Body of pancreas (tissue), 4 donors: ENCODE results near the gene TXN2. TPM values are rescaled to one million over a fixed set of nuclear protein-coding genes. Genes with fewer than 3 reads are reported as not detected.
A peak's percentile ranks its signal among the peaks of the same experiment; 100 is the strongest.

ENCODE experiments used
- ATAC-seq: fragments of 150-250 bp; one replicate; pipeline ENCODE4 v1.9.1; 2016
- DNase-seq, 4 donors: peaks; one replicate each; pipeline ENCODE4 v3.0.0-alpha.2; 2019
- H3K27ac ChIP-seq, 4 donors: fragments of 200-600 bp; sonication (generic); 1 replicate in 3 of 4; 2 replicates in 1 of 4; pipeline versions ENCODE4 v1.5.1 to v1.6.1; 2016 to 2019; ENCODE audit warnings: mild to moderate bottlenecking in 1 of 4, mixed read lengths in 1 of 4, moderate library complexity in 1 of 4
- H3K27me3 ChIP-seq, 2 donors: fragments of 200-600 bp; sonication (generic); one replicate each; pipeline ENCODE4 v1.6.0; 2016; ENCODE audit warnings: mild to moderate bottlenecking in 1 of 2
- H3K36me3 ChIP-seq, 2 donors: fragments of 200-600 bp; sonication (generic); replicated peaks in 1 of 2; 2 replicates each; pipeline ENCODE4 v1.5.1; 2016; ENCODE audit warnings: low read depth in 2 of 2; ENCODE audit not compliant: insufficient read depth in 1 of 2
- H3K4me1 ChIP-seq: fragments of 200-600 bp; sonication (generic); one replicate; pipeline ENCODE4 v1.6.0; 2016
- H3K4me3 ChIP-seq, 2 donors: fragments of 200-600 bp; sonication (generic); 1 replicate in 1 of 2; 2 replicates in 1 of 2; pipeline ENCODE4 v1.5.1; 2016 to 2019
- H3K9me3 ChIP-seq, 3 donors: fragments of 200-600 bp; sonication (generic); 1 replicate in 2 of 3; 2 replicates in 1 of 3; pipeline ENCODE4 v1.5.1; 2016
- POLR2A ChIP-seq, 3 donors: fragments of 450-650 bp; IDR thresholded peaks; one replicate each; pipeline ENCODE4 v1.6.1; 2016; ENCODE audit warnings: antibody characterized with exemption in 3 of 3, mild to moderate bottlenecking in 2 of 3
- WGBS, 2 donors: methylation state at CpG; one replicate each; pipeline ENCODE4 v1.1.5; 2017; 5-methylcytosine and 5-hydroxymethylcytosine counted together
- intact Hi-C: fragments of 100-400 bp; cut with DNase I; formaldehyde crosslinking; loops from one replicate; pipeline ENCODE4 v1.15.1; 2023
- total RNA-seq, 2 donors: library from RNA; depleted of rRNA; stranded (reverse); fragments of >200 nt; gene quantifications; one replicate each; pipeline ENCODE4 v1.1.0, GENCODE V29; 2016
- TF ChIP-seq, protein P1 (sequence below), 7 experiments: fragments of 450-650 bp in 4 of 7; fragments of 200-600 bp in 3 of 7; sonication (generic) in 3 of 7; IDR thresholded peaks; one replicate each; pipeline ENCODE4 v1.5.1; 2016 to 2019; ENCODE audit warnings: antibody characterized with exemption in 7 of 7

Gene TXN2
- total RNA-seq, 2 donors from 2014 or later, result 27.0 to 44.5 TPM

DNA sequence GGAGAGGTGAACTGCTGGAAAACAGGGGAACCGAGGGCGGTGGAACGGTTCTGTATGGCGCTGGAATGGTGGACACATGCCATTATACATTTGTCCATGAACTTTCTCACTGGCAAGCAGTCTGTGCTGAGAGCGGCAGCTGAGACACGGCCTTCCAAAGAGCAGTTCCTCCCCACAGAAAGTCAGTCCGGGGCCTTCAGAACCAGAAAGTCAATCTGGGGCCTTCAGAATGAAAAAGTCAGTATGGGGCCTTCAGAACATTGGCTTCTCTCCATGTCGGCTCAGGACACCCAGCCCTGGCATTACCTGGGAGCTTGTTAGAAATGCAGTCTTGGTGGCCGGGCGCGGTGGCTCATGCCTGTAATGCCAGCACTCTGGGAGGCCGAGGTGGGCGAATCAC is 8.8 kb downstream of the TXN2 start:
- ATAC-seq (no peak), DNase-seq (no peak)
- 71 to 78% methylated on average over 11 to 13 of the region's 13 CpGs for WGBS, 2 donors
- H3K4me3 ChIP-seq, result no peak overlapping the region
- no peak overlapping the region for H3K27ac ChIP-seq
- H3K36me3 ChIP-seq, result peaks cover 0 to 15% of the 10 kb centered on the region in 2 donors
- TF ChIP-seq, protein P1, sequence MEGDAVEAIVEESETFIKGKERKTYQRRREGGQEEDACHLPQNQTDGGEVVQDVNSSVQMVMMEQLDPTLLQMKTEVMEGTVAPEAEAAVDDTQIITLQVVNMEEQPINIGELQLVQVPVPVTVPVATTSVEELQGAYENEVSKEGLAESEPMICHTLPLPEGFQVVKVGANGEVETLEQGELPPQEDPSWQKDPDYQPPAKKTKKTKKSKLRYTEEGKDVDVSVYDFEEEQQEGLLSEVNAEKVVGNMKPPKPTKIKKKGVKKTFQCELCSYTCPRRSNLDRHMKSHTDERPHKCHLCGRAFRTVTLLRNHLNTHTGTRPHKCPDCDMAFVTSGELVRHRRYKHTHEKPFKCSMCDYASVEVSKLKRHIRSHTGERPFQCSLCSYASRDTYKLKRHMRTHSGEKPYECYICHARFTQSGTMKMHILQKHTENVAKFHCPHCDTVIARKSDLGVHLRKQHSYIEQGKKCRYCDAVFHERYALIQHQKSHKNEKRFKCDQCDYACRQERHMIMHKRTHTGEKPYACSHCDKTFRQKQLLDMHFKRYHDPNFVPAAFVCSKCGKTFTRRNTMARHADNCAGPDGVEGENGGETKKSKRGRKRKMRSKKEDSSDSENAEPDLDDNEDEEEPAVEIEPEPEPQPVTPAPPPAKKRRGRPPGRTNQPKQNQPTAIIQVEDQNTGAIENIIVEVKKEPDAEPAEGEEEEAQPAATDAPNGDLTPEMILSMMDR (IDR thresholded peaks at IDR 0.05), result no peak
- no peak for TF ChIP-seq POLR2A (IDR thresholded peaks at IDR 0.05)
- peaks cover 8% of the 10 kb centered on the region for H3K4me1 ChIP-seq
- H3K27me3 ChIP-seq, result no peaks in the 10 kb centered on the region
- intact Hi-C loops, result loop anchor here (5.0 kb wide), 1 partner anchor 170 kb away; no protein-coding TSS in a partner anchor
- no peaks in the 10 kb centered on the region for H3K9me3 ChIP-seq

DNA sequence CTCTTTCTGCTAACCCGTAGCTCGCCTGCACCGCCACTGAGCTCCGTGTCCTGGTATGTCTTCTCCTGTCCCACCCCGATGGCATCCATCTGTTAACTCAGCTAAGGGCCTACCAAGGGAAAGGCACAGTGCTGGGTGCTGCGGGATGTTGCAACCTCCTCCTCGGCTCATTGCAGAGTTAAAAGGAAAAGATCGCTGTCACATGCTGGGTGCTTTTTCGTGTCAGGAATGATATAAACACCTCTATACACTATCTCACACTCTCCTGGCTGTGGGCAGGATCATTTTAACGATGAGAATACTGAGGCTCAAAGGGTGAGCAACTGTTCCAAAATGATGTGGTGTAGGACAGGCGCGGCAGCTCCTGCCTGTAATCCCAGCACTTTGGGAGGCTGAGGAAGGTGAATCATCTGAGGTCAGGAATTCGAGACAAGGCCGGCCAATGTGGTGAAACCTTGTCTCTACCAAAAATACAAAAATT is 10.1 kb downstream of the TXN2 start:
- H3K4me1 ChIP-seq, result peaks cover 17% of the 10 kb centered on the region
- DNase-seq (no peak), ATAC-seq (no peak)
- 83 to 91% methylated on average over 14 of the region's 14 CpGs for WGBS, 2 donors
- peaks cover 0 to 12% of the 10 kb centered on the region in 2 donors for H3K36me3 ChIP-seq
- intact Hi-C loops, result loop anchor here (5.0 kb wide), 1 partner anchor 169 kb away; no protein-coding TSS in a partner anchor
- no peaks in the 10 kb centered on the region for H3K9me3 ChIP-seq
- H3K27me3 ChIP-seq, result no peaks in the 10 kb centered on the region
- no peak for TF ChIP-seq POLR2A (IDR thresholded peaks at IDR 0.05)
- TF ChIP-seq, protein P1 (IDR thresholded peaks at IDR 0.05), result no peak
- no peak overlapping the region for H3K4me3 ChIP-seq
- no peak overlapping the region for H3K27ac ChIP-seq

DNA sequence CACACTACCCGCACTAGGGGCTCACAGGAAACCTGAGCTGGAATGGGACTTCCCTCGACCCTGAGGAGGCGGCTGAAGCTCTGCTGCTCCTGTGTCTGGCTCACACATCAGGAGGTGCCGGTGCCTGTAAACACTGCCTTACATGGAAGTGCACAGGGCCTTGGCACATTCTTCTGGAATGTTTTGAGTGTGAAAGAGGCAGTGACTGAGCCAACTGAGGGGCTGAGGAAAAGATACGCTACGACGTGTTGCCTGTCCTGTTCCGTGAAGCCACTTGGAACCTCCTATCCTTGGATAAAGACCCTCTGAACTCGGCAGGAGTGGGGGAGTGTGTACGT is 10.5 kb downstream of the TXN2 start:
- ATAC-seq (no peak), DNase-seq (no peak)
- H3K36me3 ChIP-seq, result peaks cover 0 to 10% of the 10 kb centered on the region in 2 donors
- WGBS, 2 donors, result 73 to 83% methylated on average over 10 of the region's 10 CpGs
- H3K27ac ChIP-seq, result no peak overlapping the region
- H3K4me3 ChIP-seq, result no peak overlapping the region
- no peaks in the 10 kb centered on the region for H3K27me3 ChIP-seq
- no peak for TF ChIP-seq POLR2A (IDR thresholded peaks at IDR 0.05)
- TF ChIP-seq, protein P1 (IDR thresholded peaks at IDR 0.05), result no peak
- intact Hi-C loops, result loop anchor here (5.0 kb wide), 1 partner anchor 169 kb away; no protein-coding TSS in a partner anchor
- no peaks in the 10 kb centered on the region for H3K9me3 ChIP-seq
- peaks cover 21% of the 10 kb centered on the region for H3K4me1 ChIP-seq

DNA sequence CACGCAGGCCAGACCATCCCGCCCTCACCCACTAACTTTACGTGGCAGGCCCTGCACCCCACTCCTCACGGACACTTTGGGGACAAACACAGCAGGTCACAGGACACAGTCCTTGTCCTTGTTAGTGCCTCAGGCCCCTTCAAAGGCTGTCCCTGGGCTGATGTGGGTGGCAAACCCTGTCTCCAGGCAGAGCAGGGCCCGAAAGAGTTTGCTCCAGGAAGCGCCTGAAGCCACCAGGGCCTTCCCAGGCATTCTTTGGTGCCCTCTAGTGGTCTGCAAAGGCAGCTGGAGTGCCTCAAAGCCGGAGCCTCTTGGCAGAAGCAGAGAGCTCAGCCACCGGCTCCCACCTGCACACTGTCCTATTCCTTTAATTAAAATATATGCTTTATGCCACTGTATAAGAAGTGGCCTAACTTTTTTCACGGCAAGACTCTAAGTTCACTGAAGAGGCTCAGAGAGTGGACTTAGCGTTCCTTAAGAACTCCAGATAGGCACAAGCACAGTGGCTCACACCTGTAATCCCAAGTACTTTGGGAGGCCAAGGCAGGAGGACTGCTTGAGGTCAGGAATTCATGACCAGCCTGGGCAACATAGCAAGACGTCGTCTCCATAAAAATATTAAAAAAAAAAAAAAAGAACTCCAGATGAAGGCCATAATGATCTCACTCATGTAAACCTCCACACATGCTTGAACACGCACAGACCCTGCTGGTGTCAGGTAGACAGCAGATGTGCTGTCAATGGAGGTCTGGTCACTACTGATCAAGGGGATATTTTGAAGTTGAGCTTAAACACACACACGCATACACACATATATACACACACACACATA is 11.1 kb downstream of the TXN2 start:
- Histone ChIP-seq H3K36me3 (peaks cover 0 to 5% of the 10 kb centered on the region in 2 donors), H3K27ac (peak overlapping the region; percentile 15 to 54 (median 32)), H3K4me1 (peaks cover 27% of the 10 kb centered on the region), H3K27me3 (no peaks in the 10 kb centered on the region), H3K9me3 (no peaks in the 10 kb centered on the region), H3K4me3 (no peak overlapping the region)
- ATAC-seq, result peak; percentile 62
- intact Hi-C loops, result loop anchor here (5.0 kb wide), 1 partner anchor 168 kb away; no protein-coding TSS in a partner anchor
- peak; percentile 84 to 91 (median 88) for DNase-seq
- 40 to 59% methylated on average over 7 to 14 of the region's 14 CpGs for WGBS, 2 donors
- TF ChIP-seq POLR2A (IDR thresholded peaks at IDR 0.05), result no peak
- TF ChIP-seq, protein P1 (IDR thresholded peaks at IDR 0.05), result peak; percentile 89 to 96 (median 95)
